ENCODE results near the gene ACE.

ACE gene

DNA sequence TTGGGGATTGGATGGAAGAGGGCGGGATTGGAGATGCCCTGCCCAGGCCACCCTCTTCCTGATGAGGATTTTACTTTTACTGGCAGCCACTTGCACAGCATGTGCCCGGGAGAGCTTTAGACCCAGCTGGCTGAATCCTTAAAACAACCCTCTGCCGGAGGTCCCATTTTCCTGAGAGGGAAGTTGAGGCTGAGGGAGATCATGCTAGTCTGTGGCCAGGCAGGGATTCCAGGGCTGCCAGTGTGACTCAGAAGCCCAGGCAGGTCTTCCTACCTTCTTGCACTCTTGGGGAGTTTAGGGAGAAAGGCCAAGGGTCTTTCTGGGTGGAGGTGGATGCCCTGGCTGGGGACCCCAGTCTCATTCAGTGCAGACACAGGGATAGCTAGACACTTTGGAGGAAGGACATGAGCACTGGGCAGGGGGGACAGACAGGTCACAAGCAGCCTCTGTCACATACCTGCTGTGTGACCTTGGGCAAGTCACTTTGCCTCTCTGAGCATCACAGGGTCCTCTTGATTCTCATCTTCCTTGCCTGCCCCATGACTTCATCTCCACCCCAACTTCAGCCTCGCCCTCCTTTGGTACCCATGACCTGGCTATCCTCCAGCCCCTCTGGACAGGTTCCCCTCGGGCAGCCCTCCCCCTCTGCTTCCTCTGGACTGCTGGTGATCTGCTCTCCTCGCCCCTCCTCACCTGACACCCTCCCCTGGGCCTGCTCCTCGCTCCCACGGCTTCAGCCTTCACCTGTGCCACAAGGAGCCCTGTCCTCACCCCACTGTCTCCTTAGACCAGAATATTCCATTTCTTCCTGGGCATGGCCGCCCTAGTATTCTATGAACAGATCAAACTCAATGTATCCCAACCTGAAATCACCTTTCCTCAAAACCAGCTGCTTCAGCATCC, 62.1 kb downstream of the ACE start:
- DNase-seq = no peak

DNA sequence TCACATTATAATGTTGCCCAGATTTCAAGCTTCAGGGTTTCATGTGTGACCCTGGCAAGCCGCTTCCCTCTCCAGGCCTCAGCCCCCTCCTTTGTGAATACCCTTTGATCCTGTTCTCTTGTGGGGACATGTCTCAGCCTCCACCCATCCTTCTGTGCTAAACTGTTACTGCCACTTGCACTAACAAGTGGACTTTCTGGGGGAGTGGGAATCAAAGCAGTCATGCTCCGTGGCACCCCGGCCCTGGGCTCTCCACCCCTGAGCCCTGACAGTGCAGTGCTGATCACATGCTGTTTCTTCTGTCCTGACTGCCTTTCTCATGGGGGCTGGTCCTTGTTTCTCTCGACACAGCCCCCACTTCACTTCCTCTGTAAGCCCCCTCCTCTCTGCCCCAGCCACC, 63.7 kb downstream of the ACE start:
- DNase-seq = no peak

DNA sequence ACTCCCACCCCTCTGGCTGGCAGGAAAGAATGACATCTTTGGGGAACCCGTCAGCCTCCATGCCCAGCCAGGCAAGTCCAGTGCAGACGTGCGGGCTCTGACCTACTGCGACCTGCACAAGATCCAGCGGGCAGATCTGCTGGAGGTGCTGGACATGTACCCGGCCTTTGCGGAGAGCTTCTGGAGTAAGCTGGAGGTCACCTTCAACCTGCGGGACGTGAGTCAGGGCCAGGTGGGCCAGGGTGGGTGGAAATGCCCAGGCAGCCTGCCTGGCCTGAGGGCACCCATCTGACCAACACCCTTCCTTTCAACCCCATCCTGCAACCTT, 65.3 kb downstream of the ACE start:
- no peak for DNase-seq

DNA sequence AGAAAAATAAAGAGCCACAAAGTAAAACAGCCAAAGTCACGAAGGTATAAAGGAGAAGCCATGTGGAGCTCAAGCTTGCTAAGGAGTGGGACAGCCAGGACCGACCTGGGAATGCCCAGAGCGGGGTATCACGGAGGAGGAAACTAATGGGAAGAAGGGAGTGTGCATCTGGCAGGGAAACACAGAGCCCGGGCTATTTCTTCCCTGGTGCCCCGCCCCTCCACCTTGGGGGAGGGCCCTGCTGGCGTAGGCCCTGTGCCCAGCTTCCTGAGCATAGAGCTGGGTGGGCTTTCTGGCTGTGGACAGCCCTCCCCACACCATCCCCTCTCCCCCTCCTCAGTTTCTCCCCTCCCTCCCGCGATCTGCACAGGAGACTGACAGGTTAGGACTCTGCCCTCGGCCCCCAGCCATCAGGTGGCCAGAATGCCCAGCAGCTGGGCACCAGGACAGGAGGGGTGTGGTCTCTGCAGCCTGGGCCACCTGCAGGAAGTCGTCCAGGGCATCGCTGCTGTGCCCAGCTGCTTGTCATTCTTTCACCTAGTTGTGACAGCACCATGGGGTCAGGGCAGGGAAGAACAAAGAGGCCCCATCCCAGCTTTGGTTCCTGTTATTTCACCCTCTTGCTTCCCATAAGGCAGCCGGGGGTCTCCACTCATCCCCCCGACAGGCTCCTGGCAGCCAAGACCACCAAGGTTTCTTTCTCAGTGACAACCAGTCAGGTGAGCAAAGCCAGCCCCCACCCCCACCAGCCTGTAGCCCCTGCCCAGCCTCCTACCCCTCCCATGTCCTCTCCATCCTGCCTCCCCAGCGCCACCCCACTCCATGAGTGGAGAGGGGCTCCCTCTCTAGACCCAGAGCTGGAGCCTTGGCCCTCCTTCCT, 66.3 kb downstream of the ACE start:
- DNase-seq = no peak

DNA sequence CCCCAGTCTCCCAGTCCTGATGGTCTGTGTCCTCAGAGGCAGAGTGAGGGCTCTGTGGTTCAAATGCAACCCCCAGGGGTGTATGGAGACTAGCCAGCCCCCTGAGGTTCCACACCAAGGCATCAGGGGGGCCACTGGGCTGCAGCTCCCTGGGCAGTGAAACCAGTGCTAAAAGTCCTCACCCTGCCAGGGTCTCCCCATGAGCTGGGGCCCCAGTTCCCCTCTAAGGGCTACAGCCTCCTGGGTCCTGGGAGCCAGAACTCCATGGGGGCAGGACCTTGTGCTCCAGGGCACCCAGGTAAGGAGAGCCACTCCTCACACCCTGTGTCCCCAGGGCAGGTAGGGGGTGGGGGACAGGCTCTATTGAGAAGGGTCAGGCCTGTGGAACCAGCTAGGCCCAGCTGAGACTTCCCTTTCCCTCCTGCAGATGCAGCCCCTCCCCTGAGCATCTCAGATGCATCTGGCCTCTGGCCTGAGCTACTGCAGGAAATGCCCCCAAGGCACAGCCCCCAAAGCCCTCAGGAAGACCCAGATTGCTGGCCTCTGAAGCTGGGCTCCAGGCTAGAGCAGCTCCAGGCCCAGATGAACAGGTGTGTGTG, 67.1 kb downstream of the ACE start:
- DNase-seq = no peak

DNA sequence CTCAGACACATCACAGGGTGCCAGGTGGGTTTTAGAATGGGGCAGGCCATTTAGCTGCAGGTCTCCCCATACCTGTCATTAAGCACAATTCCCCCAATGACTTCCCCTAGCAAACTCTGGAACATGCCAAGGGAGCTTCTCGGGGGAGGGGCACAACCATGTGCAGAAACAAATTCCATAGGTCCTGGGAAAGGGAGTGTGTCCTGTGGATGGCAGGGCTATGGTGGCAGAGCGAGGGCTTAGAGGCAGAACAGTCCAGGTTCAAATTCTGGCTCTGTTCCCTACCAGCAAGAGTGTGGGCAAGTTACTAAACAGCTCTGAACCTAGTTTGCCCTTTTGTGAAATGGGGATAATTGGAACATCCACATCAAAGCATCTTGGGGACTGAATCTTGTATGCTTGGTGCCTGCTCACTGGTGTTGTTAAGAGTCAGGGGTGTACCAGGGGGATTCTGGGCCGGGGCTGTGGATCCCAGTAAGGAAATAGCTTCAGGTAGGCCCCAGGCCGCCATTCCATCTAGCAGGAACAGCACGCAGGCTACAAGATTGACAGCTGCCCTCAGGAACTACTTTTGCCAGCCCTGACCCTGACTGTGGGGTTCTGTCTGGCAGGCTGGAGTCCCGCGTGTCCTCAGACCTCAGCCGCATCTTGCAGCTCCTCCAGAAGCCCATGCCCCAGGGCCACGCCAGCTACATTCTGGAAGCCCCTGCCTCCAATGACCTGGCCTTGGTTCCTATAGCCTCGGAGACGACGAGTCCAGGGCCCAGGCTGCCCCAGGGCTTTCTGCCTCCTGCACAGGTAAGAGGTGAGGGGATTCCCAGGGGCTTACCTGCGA, 67.8 kb downstream of the ACE start:
- no peak for DNase-seq

DNA sequence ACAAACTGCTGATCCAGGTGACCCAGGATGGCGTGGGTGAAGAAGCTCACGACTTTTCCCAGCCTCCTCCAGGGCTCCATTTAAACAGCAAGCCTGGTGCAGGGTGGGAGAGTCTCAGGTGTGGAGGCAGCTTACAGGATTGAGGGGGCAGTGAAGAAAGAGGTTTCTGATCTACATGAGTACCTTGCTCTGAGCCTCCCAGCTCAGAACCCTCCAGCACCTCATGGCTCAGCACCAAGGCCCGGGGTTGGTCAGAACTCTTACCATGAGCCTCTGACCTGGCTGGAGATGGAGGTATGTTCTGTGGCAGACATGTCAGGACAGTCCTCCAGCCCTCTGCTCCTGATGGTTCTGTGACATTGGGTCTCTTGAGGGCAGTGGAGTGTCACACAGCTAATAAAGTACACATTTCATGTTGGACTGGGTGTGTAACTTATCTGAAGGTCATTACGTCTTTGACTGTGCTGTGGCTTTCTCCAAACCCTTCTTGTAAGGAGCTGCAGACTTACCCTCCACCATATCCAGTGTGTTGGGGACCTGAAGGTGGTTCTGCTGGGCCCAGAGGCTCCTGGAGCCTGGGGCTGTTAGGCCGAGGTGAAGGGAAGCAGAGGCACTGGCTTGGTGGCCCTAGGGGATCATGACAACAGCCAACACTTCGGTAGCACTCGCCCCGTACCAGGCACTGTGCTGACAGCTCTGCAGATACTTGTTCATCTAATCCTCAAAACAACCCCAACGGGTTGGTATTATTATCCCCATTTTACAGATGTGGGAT, 69.6 kb downstream of the ACE start:
- DNase-seq = no peak

DNA sequence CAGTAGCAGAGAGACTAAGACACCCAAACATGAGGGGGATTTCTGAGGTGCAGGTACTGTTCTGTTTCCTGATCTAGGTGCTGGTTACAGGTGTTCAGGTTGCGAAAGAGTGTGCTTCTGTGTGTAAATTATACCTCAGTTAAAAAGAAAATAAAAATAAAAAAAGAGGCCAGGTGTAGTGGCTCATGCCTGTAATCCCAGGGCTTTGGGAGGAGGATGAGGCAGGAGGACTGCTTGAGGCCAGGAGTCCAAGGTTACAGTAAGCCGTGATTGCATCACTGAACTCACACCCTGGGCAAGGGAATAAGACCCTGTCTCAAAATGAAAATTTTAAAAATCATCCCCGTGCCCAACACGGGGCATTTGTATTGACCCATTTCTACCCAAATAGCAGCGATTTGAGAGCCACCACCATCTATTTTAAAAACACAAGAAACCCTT, 70.2 kb downstream of the ACE start:
- no peak for DNase-seq

All from T-helper 9 cell (primary cell).